HepG2 (cell line): ENCODE results near the gene TBC1D16. TPM values are rescaled to one million over a fixed set of nuclear protein-coding genes. Genes with fewer than 3 reads are reported as not detected.

Source experiments
- BHLHE40 ChIP-seq: IDR thresholded peaks from 2 replicates; pipeline ENCODE4 v1.6.1; 2011; ENCODE audit warnings: low read length, improper control_type of control experiment
- HIVEP1 ChIP-seq: sonication (generic); formaldehyde crosslinking; IDR thresholded peaks from 2 replicates; pipeline ENCODE4 v1.4.0; 2020; ENCODE audit warnings: mild to moderate bottlenecking, missing genetic modification reagents
- PAX8 ChIP-seq: sonication (generic); formaldehyde crosslinking; IDR thresholded peaks from 2 replicates; pipeline ENCODE4 v1.8.0; 2022; ENCODE audit warnings: mild to moderate bottlenecking, missing genetic modification reagents, borderline replicate concordance
- POGK ChIP-seq: sonication (generic); formaldehyde crosslinking; conservative IDR thresholded peaks from 2 replicates; pipeline ENCODE4 v1.8.0; 2022; ENCODE audit warnings: mild to moderate bottlenecking, moderate library complexity, missing genetic modification reagents
- PRDM4 ChIP-seq: sonication (generic); formaldehyde crosslinking; IDR thresholded peaks from 2 replicates; pipeline ENCODE4 v1.9.0; 2021; ENCODE audit warnings: missing genetic modification reagents, borderline replicate concordance
- SNAPC5 ChIP-seq: sonication (generic); formaldehyde crosslinking; IDR thresholded peaks from 2 replicates; pipeline ENCODE4 v1.8.1; 2023; ENCODE audit warnings: mild to moderate bottlenecking, missing genetic modification reagents, borderline replicate concordance
- ZBTB21 ChIP-seq: sonication (generic); formaldehyde crosslinking; IDR thresholded peaks from 2 replicates; pipeline ENCODE4 v1.4.0; 2020; ENCODE audit warnings: missing genetic modification reagents
- ZMAT3 ChIP-seq: sonication (generic); formaldehyde crosslinking; conservative IDR thresholded peaks from 2 replicates; pipeline ENCODE4 v1.7.0; 2021; ENCODE audit warnings: missing genetic modification reagents
- ZNF318 ChIP-seq: sonication (generic); formaldehyde crosslinking; IDR thresholded peaks from 2 replicates; pipeline ENCODE4 v1.4.0; 2020; ENCODE audit warnings: mild to moderate bottlenecking, missing genetic modification reagents
- ZNF350 ChIP-seq: sonication (generic); formaldehyde crosslinking; IDR thresholded peaks from 2 replicates; pipeline ENCODE4 v1.4.0; 2020; ENCODE audit warnings: mild to moderate bottlenecking, low read depth, missing genetic modification reagents, borderline replicate concordance
- ZNF432 ChIP-seq: sonication (generic); formaldehyde crosslinking; IDR thresholded peaks from 2 replicates; pipeline ENCODE4 v1.5.0; 2020; ENCODE audit warnings: missing genetic modification reagents, mild to moderate bottlenecking, borderline replicate concordance
- ZNF841 ChIP-seq: sonication (generic); formaldehyde crosslinking; IDR thresholded peaks from 2 replicates; pipeline ENCODE4 v1.8.1; 2023; ENCODE audit warnings: missing genetic modification reagents, borderline replicate concordance
- ZSCAN21 ChIP-seq: sonication (generic); formaldehyde crosslinking; IDR thresholded peaks from 2 replicates; pipeline ENCODE4 v1.8.0; 2022; ENCODE audit warnings: mild to moderate bottlenecking, missing genetic modification reagents, moderate library complexity, borderline replicate concordance
- polyA plus RNA-seq, 8 experiments: library from polyadenylated mRNA; depleted of rRNA in 3 of 8; stranded (reverse) in 7 of 8; unstranded in 1 of 8; fragments of >200 nt; fragmentation: Illumina TruSeq in 4 of 8; extraction: Trizol in 4 of 8; gene quantifications; 2 replicates each; pipeline versions ENCODE4 v1.2.1 to v1.2.3, GENCODE V29; 2011 to 2016; ENCODE audit warnings: low read depth in 4 of 8, missing spikeins in 1 of 8, mixed read lengths in 1 of 8; ENCODE audit not compliant: insufficient read depth in 1 of 8
- total RNA-seq, 5 experiments: library from RNA; depleted of rRNA; stranded (reverse); fragments of >200 nt; fragmentation: Illumina TruSeq; extraction: Trizol; gene quantifications; 2 replicates each; pipeline ENCODE4 v1.2.3, GENCODE V29; 2016; ENCODE audit warnings: low read depth in 1 of 5

Gene TBC1D16
- total and polyA plus RNA-seq, 2 of the 13 experiments (the other 11 are each of a cell fraction or from before 2014, with no cell fraction given) = 14.9 to 24.9 TPM

- TF ChIP-seq PRDM4 (CRISPR knock-in tag) (no peak), ZBTB21 (CRISPR knock-in tag) (no peak), ZMAT3 (CRISPR knock-in tag) (no peak), ZNF841 (CRISPR knock-in tag) (no peak), ZNF432 (no peak), POGK (CRISPR knock-in tag) (no peak; the same call in 1 of the 2 replicates), ZSCAN21 (no peak), HIVEP1 (CRISPR knock-in tag) (no peak), PAX8 (CRISPR knock-in tag) (no peak), ZNF350 (CRISPR knock-in tag) (peak; percentile 41; the same call in 1 of the 2 replicates), BHLHE40 (no peak), ZNF318 (CRISPR knock-in tag) (no peak), SNAPC5 (peak; percentile 40; the same call in 1 of the 2 replicates)
These were observed 104.5 kb downstream of the TBC1D16 start (continued) for GRCh38 chr17:79930877-79931816.
